RPMI8226 (cell line): ENCODE results near the gene ALDH9A1.

Experiments used
- DNase-seq: peaks from one replicate; pipeline ENCODE4 v3.0.0-alpha.2; 2015

Gene ALDH9A1

DNA sequence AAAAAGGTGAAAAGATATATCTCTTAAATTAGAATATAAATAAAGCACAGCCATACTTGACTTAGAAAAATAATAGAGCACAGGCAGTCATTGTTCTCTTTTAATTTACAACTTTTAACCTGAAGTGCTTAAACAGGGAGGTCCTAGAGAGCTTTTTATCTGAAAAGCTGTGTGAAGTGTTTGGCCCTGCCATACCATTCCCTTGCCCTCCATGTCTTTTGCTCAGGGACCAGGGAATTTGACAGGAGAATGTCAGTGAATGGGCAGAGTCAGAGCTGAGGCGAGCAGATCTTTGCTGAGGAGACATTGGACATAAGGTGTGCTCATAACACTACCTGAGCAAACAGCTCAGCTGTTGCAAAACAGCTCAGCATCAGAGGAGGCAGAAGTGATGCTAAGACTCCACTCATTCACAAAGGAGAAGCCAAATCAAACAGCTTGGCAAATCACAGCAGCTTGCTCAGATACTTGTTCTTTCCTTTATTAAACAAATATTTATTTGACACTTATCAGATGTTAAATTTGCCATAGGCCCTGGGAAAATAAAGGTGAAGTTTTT, 82.2 kb downstream of the ALDH9A1 start:
- DNase-seq: no peak
